Measurements from ENCODE around the gene PEX11A. TPM values are rescaled to one million over a fixed set of nuclear protein-coding genes. Genes with fewer than 3 reads are reported as not detected.

PEX11A gene
- total and polyA plus RNA-seq, 2 donors (not counting 1 experiment from before 2014, with no cell fraction given), result 0.78 to 2.4 TPM

- no peak overlapping the region for H3K4me3 ChIP-seq (ENCODE audit: control extremely low read depth in 1 of 5, extremely low read depth in 1 of 5, insufficient read depth in 1 of 5, low read depth in 2 of 5, low read length in 4 of 5)
- intact Hi-C loops (cut with micrococcal nuclease), result no loop called here
- ATAC-seq (ENCODE audit: low read depth), result no peak
These were observed 37.7 kb upstream of the PEX11A start for GRCh38 chr15:89728254-89728653.

GRCh38 chr15:89725064-89725463, 34.5 kb upstream of the PEX11A start:
- Histone ChIP-seq H3K4me2 (replicated peaks; ENCODE audit: low read depth, low read length, poor library complexity, severe bottlenecking) (no peak overlapping the region), H3K27ac (ENCODE audit: low read length in 2 of 2) (no peak overlapping the region), H3K79me2 (ENCODE audit: control insufficient read depth, insufficient read depth, low read length) (no peaks in the 10 kb centered on the region), H2AFZ (ENCODE audit: insufficient read depth, low read depth, low read length, poor library complexity, severe bottlenecking) (no peak overlapping the region), H3K4me3 (ENCODE audit: control extremely low read depth in 1 of 5, extremely low read depth in 1 of 5, insufficient read depth in 1 of 5, low read depth in 2 of 5, low read length in 4 of 5) (no peak overlapping the region), H3K9me3 (ENCODE audit: control extremely low read depth in 1 of 3, control insufficient read depth in 2 of 3, insufficient read depth in 1 of 3, low read length in 2 of 3) (peaks cover 0 to 10% (median 6%) of the 10 kb centered on the region in 3 donors), H3K4me1 (ENCODE audit: control insufficient read depth in 2 of 2, insufficient read depth in 2 of 2, low read length in 2 of 2) (no peaks in the 10 kb centered on the region), H3K9ac (ENCODE audit: low read length) (no peak overlapping the region), H3K27me3 (replicated peaks in 1 of 4; ENCODE audit: control extremely low read depth in 1 of 4, control insufficient read depth in 3 of 4, insufficient read depth in 4 of 4, low read length in 3 of 4) (peaks cover 0 to 5% (median 2%) of the 10 kb centered on the region in 4 experiments), H4K20me1 (ENCODE audit: control insufficient read depth, insufficient read depth, low read length, poor library complexity, severe bottlenecking) (no peaks in the 10 kb centered on the region), H3K36me3 (replicated peaks in 1 of 2; ENCODE audit: control extremely low read depth in 1 of 2, control insufficient read depth in 1 of 2, extremely low read depth in 1 of 2, insufficient read depth in 2 of 2, low read length in 1 of 2) (no peaks in the 10 kb centered on the region)
- ChIA-PET CTCF (no interaction called here), POLR2A (no interaction called here)
- no peak for ATAC-seq (ENCODE audit: low read depth)
- TF ChIP-seq EZH2 (IDR thresholded peaks at IDR 0.05; ENCODE audit: borderline replicate concordance, insufficient read depth, low read depth, low read length, poor library complexity, severe bottlenecking), result no peak
- no peak for TF ChIP-seq CTCF (IDR thresholded peaks at IDR 0.05)
- intact Hi-C loops (cut with micrococcal nuclease), result no loop called here
- Mint-ChIP-seq H3K27ac (no peak overlapping the region), H3K4me3 (no peak overlapping the region), H3K4me1 (no peaks in the 10 kb centered on the region), H3K27me3 (peaks cover 32% of the 10 kb centered on the region), H3K9me3 (ENCODE audit: insufficient read depth) (peaks cover 5% of the 10 kb centered on the region)
- DNase-seq, result no peak
- WGBS (ENCODE audit: insufficient coverage), result no CpG with 5 or more reads among the region's 1 CpG

More at GRCh38 chr15:89728254-89728653, 37.7 kb upstream of the PEX11A start:
- H2AFZ ChIP-seq (ENCODE audit: insufficient read depth, low read depth, low read length, poor library complexity, severe bottlenecking), result no peak overlapping the region
- H3K27me3 Mint-ChIP-seq, result peaks cover 17% of the 10 kb centered on the region
- H3K79me2 ChIP-seq (ENCODE audit: control insufficient read depth, insufficient read depth, low read length), result no peaks in the 10 kb centered on the region
- H3K27ac Mint-ChIP-seq, result no peak overlapping the region
- H3K4me1 Mint-ChIP-seq, result no peaks in the 10 kb centered on the region
- H3K9ac ChIP-seq (ENCODE audit: low read length), result no peak overlapping the region
- H3K27ac ChIP-seq (ENCODE audit: low read length in 2 of 2), result no peak overlapping the region
- WGBS (ENCODE audit: insufficient coverage), result 0% methylated on average over 1 of the region's 2 CpGs
- H3K4me3 Mint-ChIP-seq, result no peak overlapping the region
- peaks cover 3% of the 10 kb centered on the region for H3K9me3 Mint-ChIP-seq (ENCODE audit: insufficient read depth)
- CTCF ChIA-PET, result no interaction called here
- peaks cover 0 to 6% (median 4%) of the 10 kb centered on the region in 3 donors for H3K9me3 ChIP-seq (ENCODE audit: control extremely low read depth in 1 of 3, control insufficient read depth in 2 of 3, insufficient read depth in 1 of 3, low read length in 2 of 3)
- H3K27me3 ChIP-seq (replicated peaks in 1 of 4; ENCODE audit: control extremely low read depth in 1 of 4, control insufficient read depth in 3 of 4, insufficient read depth in 4 of 4, low read length in 3 of 4), result peaks cover 0 to 3% (median 1%) of the 10 kb centered on the region in 4 experiments
- H3K36me3 ChIP-seq (replicated peaks in 1 of 2; ENCODE audit: control extremely low read depth in 1 of 2, control insufficient read depth in 1 of 2, extremely low read depth in 1 of 2, insufficient read depth in 2 of 2, low read length in 1 of 2), result no peaks in the 10 kb centered on the region
- no peaks in the 10 kb centered on the region for H3K4me1 ChIP-seq (ENCODE audit: control insufficient read depth in 2 of 2, insufficient read depth in 2 of 2, low read length in 2 of 2)
- DNase-seq, result no peak
- TF ChIP-seq CTCF (IDR thresholded peaks at IDR 0.05) (no peak), EZH2 (IDR thresholded peaks at IDR 0.05; ENCODE audit: borderline replicate concordance, insufficient read depth, low read depth, low read length, poor library complexity, severe bottlenecking) (no peak)
- no peaks in the 10 kb centered on the region for H4K20me1 ChIP-seq (ENCODE audit: control insufficient read depth, insufficient read depth, low read length, poor library complexity, severe bottlenecking)
- POLR2A ChIA-PET, result no interaction called here
- no peak overlapping the region for H3K4me2 ChIP-seq (replicated peaks; ENCODE audit: low read depth, low read length, poor library complexity, severe bottlenecking)
